Naive thymus-derived CD4-positive, alpha-beta T cell (primary cell): ENCODE measurements around the gene STAMBPL1. TPM values are rescaled to one million over a fixed set of nuclear protein-coding genes. Genes with fewer than 3 reads are reported as not detected.
A peak's percentile ranks its signal among the peaks of the same experiment; 100 is the strongest.

Source experiments
- ATAC-seq: fragments of 150-1000 bp; cut with Tn5 transposase; 2 replicates; pipeline ENCODE4 v1.10.0; 2021; ENCODE audit warnings: mild to moderate bottlenecking, moderate library complexity
- CTCF ChIA-PET: fragments of 350-600 bp; sonication (Branson Sonifier 250); formaldehyde crosslinking; loops from one replicate; lab custom pipeline; 2021; ENCODE audit warnings: antibody characterized with exemption; lab: Charles Lee
- POLR2A ChIA-PET: fragments of 350-600 bp; sonication (Branson Sonifier 250); formaldehyde crosslinking; loops from one replicate; lab custom pipeline; 2021; ENCODE audit warnings: antibody characterized with exemption, inconsistent platforms; lab: Charles Lee
- DNase-seq, 9 donors: peaks; one replicate each; pipeline versions ENCODE4 v3.0.0 to v3.0.0-alpha.2; 2020 to 2022; ENCODE audit warnings: mixed read lengths in 1 of 9
- H3K27ac ChIP-seq: one replicate; pipeline ENCODE4 v1.7.0; 2013; ENCODE audit warnings: mild to moderate bottlenecking, low read depth, low read length, moderate library complexity
- H3K27me3 ChIP-seq, 2 donors: one replicate each; pipeline ENCODE4 v1.7.0; 2013; ENCODE audit warnings: low read length in 2 of 2, mild to moderate bottlenecking in 2 of 2, moderate library complexity in 2 of 2; ENCODE audit not compliant: control insufficient read depth in 2 of 2, insufficient read depth in 2 of 2
- H3K36me3 ChIP-seq, 3 experiments: 1 replicate in 2 of 3; 2 replicates in 1 of 3; pipeline ENCODE4 v1.7.0; 2013; ENCODE audit warnings: low read length in 3 of 3, mild to moderate bottlenecking in 3 of 3, moderate library complexity in 1 of 3; ENCODE audit not compliant: insufficient read depth in 3 of 3, control insufficient read depth in 2 of 3
- H3K4me1 ChIP-seq, 2 donors: one replicate each; pipeline ENCODE4 v1.7.0; 2013; ENCODE audit warnings: low read length in 2 of 2, mild to moderate bottlenecking in 2 of 2, moderate library complexity in 1 of 2; ENCODE audit not compliant: control insufficient read depth in 2 of 2, insufficient read depth in 2 of 2
- H3K4me3 ChIP-seq: 2 replicates; pipeline ENCODE4 v1.7.0; 2013; ENCODE audit warnings: mild to moderate bottlenecking, low read length
- H3K9me3 ChIP-seq, 3 experiments: 1 replicate in 2 of 3; 2 replicates in 1 of 3; pipeline ENCODE4 v1.7.0; 2013; ENCODE audit warnings: low read length in 3 of 3; ENCODE audit not compliant: control insufficient read depth in 2 of 3
- H3K27ac Mint-ChIP-seq, 9 donors: one replicate each; pipeline ENCODE4 v1.8.0; 2020 to 2022; ENCODE audit warnings: mixed read lengths in 9 of 9, mild to moderate bottlenecking in 8 of 9, moderate library complexity in 5 of 9, inconsistent platforms in 2 of 9
- H3K27me3 Mint-ChIP-seq, 5 donors: one replicate each; pipeline ENCODE4 v1.8.0; 2021 to 2022; ENCODE audit warnings: mixed read lengths in 5 of 5, mild to moderate bottlenecking in 1 of 5
- H3K36me3 Mint-ChIP-seq, 5 donors: one replicate each; pipeline ENCODE4 v1.8.0; 2020 to 2022; ENCODE audit warnings: mixed read lengths in 5 of 5, mild to moderate bottlenecking in 3 of 5, inconsistent platforms in 1 of 5
- H3K4me1 Mint-ChIP-seq, 7 donors: one replicate each; pipeline ENCODE4 v1.8.0; 2020 to 2022; ENCODE audit warnings: mixed read lengths in 7 of 7, mild to moderate bottlenecking in 3 of 7, inconsistent platforms in 1 of 7
- H3K4me3 Mint-ChIP-seq, 10 donors: one replicate each; pipeline ENCODE4 v1.8.0; 2020 to 2022; ENCODE audit warnings: mild to moderate bottlenecking in 10 of 10, mixed read lengths in 10 of 10, moderate library complexity in 6 of 10, inconsistent platforms in 2 of 10
- H3K9me3 Mint-ChIP-seq, 11 donors: one replicate each; pipeline ENCODE4 v1.8.0; 2020 to 2022; ENCODE audit warnings: mixed read lengths in 11 of 11, mild to moderate bottlenecking in 4 of 11, inconsistent platforms in 1 of 11, moderate library complexity in 1 of 11
- intact Hi-C, 2 donors: fragments of 100-400 bp; cut with micrococcal nuclease; formaldehyde crosslinking; loops; one replicate each; pipeline ENCODE4 v1.15.1; 2023
- polyA plus RNA-seq, 2 donors: library from polyadenylated mRNA; unstranded; fragments of 300-500 nt; fragmentation: Illumina TruSeq; gene quantifications; one replicate each; pipeline ENCODE4 v1.2.3, GENCODE V29; 2021
- total RNA-seq, 6 experiments: library from RNA in 5 of 6; stranded (reverse) in 5 of 6; gene quantifications; 1 replicate in 5 of 6; 2 replicates in 1 of 6; pipeline ENCODE4 v1.2.3 and lab custom pipeline; 2021 to 2026

The STAMBPL1 gene
- total and polyA plus RNA-seq, 7 experiments from 2014 or later = 12.5 to 57.7 (median 35.7) TPM

DNA sequence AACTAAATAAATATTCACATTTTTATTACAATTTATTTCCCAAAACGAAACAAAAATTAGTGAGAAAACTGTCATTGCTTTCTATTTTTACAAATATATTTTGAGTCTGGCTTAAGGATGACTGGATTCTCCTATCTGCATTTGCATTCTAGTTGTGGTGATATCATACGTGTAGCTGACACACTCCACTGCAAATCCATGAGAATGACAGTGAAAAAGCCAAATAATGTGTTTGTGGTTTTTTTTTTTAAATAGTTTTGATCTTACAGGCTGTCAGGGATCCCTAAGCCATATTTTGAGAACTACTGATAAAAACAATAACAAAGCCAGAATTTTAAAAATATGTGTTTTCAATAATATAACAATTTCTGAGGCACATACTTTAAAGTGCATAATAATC is 5.8 kb upstream of the STAMBPL1 start:
- H3K36me3 Mint-ChIP-seq = peaks cover 0 to 18% (median 0%) of the 10 kb centered on the region in 5 donors
- peaks cover 7 to 25% (median 22%) of the 10 kb centered on the region in 7 donors for H3K4me1 Mint-ChIP-seq
- H3K4me3 ChIP-seq = no peak overlapping the region
- no peaks in the 10 kb centered on the region for H3K27me3 ChIP-seq
- peaks cover 0 to 12% (median 0%) of the 10 kb centered on the region in 11 donors for H3K9me3 Mint-ChIP-seq
- intact Hi-C loops = no loop called here
- H3K36me3 ChIP-seq = no peaks in the 10 kb centered on the region
- no peak overlapping the region for H3K4me3 Mint-ChIP-seq
- no peak for DNase-seq
- ChIA-PET POLR2A (interaction anchor here (0.7 kb wide), 1 partner anchor 310 kb away, joined by 3 read pairs; no protein-coding TSS in a partner anchor), CTCF (no interaction called here)
- no peaks in the 10 kb centered on the region for H3K9me3 ChIP-seq
- no peak overlapping the region for H3K27ac ChIP-seq
- no peak for ATAC-seq
- H3K27ac Mint-ChIP-seq = no peak overlapping the region
- H3K27me3 Mint-ChIP-seq = peaks cover 0 to 12% (median 0%) of the 10 kb centered on the region in 5 donors
- H3K4me1 ChIP-seq = peaks cover 2 to 16% of the 10 kb centered on the region in 2 donors

DNA sequence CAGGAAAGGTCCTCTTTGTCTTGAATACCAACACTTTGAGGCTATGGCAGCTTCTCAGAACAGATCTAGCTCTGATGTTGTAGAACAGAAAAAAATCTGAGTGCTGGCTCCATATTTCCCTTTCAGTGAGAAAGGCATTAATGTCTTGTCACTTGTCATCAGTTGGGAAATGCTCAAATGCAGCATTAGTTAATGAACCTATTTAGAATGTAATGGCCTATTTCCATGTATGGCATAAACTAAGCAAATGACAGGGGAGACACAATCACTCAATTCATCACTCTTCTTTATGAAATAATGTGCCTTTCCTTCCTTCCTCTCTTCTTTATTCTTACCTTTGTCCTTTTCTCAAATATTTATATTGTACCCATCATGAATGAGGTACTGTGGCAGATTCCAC is 5.0 kb upstream of the STAMBPL1 start:
- peaks cover 0 to 12% (median 0%) of the 10 kb centered on the region in 11 donors for H3K9me3 Mint-ChIP-seq

DNA sequence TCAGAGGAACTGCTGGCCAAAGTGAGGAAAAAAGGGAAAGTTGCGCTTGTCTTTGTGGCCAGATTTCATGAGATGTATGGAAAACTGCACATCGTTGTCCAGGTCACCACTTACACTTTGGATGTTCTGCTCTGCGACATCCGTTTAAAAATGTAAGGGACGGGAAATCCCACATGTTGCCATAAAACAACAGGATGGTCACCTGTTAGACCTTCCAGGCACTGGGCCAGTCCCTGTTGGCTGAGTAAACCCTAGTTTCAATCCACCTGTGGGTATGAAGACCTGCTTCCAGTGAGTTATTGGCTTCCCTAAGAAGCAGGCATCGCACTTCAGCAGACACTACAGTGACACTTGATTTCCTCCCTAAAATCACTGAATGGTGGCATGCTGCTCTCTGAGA is 2.7 kb upstream of the STAMBPL1 start:
- ChIA-PET CTCF (interaction anchor here (0.6 to 1.7 kb wide), 3 partner anchors 14 to 56 kb away, joined by 3 to 7 read pairs (median 3); no protein-coding TSS in a partner anchor), POLR2A (interaction anchor here (0.6 kb wide), 1 partner anchor 56 kb away, joined by 3 read pairs; no protein-coding TSS in a partner anchor)
- H3K4me1 ChIP-seq = peaks cover 17 to 30% of the 10 kb centered on the region in 2 donors
- peaks cover 0 to 19% (median 0%) of the 10 kb centered on the region in 5 donors for H3K36me3 Mint-ChIP-seq
- ATAC-seq (no peak), DNase-seq (no peak)
- H3K9me3 ChIP-seq = no peaks in the 10 kb centered on the region
- intact Hi-C loops = no loop called here
- peak overlapping the region in 3 of 9 donors; percentile 6 to 45 (median 7) for H3K27ac Mint-ChIP-seq
- H3K27me3 ChIP-seq = no peaks in the 10 kb centered on the region
- no peak overlapping the region for H3K4me3 ChIP-seq
- H3K36me3 ChIP-seq = peaks cover 0 to 11% (median 0%) of the 10 kb centered on the region in 3 experiments
- peaks cover 20 to 47% (median 38%) of the 10 kb centered on the region in 7 donors for H3K4me1 Mint-ChIP-seq
- peaks cover 0 to 2% (median 0%) of the 10 kb centered on the region in 11 donors for H3K9me3 Mint-ChIP-seq
- peaks cover 0 to 3% (median 0%) of the 10 kb centered on the region in 5 donors for H3K27me3 Mint-ChIP-seq
- no peak overlapping the region for H3K27ac ChIP-seq
- H3K4me3 Mint-ChIP-seq = peak overlapping the region in 2 of 10 donors; percentile 14 to 24

More for the DNA sequence above, 5.0 kb upstream of the STAMBPL1 start:
- H3K4me1 ChIP-seq = peaks cover 9 to 22% of the 10 kb centered on the region in 2 donors
- H3K27ac ChIP-seq = no peak overlapping the region
- peaks cover 0 to 18% (median 0%) of the 10 kb centered on the region in 5 donors for H3K36me3 Mint-ChIP-seq
- H3K27ac Mint-ChIP-seq = no peak overlapping the region
- peaks cover 0 to 2% (median 0%) of the 10 kb centered on the region in 3 experiments for H3K36me3 ChIP-seq
- no peak for DNase-seq
- H3K4me3 Mint-ChIP-seq = no peak overlapping the region
- H3K4me1 Mint-ChIP-seq = peaks cover 11 to 31% (median 27%) of the 10 kb centered on the region in 7 donors
- ATAC-seq = no peak
- POLR2A ChIA-PET = no interaction called here
- no peaks in the 10 kb centered on the region for H3K27me3 ChIP-seq
- intact Hi-C loops = no loop called here
- CTCF ChIA-PET = no interaction called here
- H3K4me3 ChIP-seq = no peak overlapping the region
- no peaks in the 10 kb centered on the region for H3K9me3 ChIP-seq
- H3K27me3 Mint-ChIP-seq = peaks cover 0 to 12% (median 0%) of the 10 kb centered on the region in 5 donors

DNA sequence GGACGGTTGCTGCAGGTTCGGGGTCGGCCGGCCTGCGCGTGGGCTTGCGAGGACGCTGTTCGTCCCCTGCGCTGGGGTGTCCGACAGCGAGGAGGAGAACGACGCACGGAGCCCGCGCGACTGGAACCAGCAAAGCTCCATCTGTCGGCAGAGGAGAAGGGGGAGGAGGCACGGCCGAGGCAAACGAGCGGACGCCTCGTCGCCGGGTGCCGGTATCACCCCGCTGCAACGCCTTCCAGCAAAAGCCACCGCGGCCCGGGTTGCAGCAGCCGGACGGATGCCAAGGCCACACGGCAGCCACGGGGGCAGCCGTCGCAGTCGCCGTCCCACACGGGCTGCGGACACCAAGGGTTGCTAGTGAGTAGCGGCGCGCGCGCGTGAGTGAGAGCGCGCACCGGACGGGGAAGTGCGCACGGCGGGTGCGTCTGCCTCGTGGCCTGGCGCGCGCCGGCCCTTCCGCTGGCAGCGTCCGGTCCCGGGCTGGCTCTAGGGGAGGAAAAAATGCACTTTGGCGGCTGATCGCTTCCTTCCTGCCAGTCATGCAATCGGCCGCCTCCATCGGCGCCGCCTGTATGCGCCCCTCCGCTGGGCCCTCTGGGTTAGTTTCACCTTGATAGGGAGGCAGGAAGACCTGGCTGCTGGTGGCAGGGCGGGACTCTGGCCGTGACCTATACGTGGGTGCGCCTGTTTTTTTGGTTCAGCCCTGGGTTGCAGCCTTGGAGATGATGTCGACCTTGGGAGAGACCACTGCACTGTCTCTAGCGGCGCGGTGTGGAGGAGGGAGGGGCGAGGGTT is 434 bp downstream of the STAMBPL1 start:
- intact Hi-C loops = loop anchor here (1.0 to 5.0 kb wide), 17 partner anchors 9 to 1063 kb away; partner anchors contain the start of genes FAS (in 2 of the 2), IFIT5 (in 2 of the 2), ATAD1 (in 1 of the 2) and KLLN (in 1 of the 2)
- ChIA-PET CTCF (interaction anchor here (0.7 to 3.5 kb wide), 5 partner anchors 22 to 59 kb away, joined by 3 to 16 read pairs (median 9); no protein-coding TSS in a partner anchor), POLR2A (interaction anchor here (0.5 to 1.9 kb wide), 30 partner anchors 10 to 1062 kb away, joined by 3 to 9 read pairs (median 4); partner anchors contain the start of genes ATAD1 and RNLS)
- H3K4me1 Mint-ChIP-seq = peaks cover 43 to 79% (median 69%) of the 10 kb centered on the region in 7 donors
- peaks cover 0 to 11% (median 0%) of the 10 kb centered on the region in 3 experiments for H3K36me3 ChIP-seq
- peaks cover 43 to 44% of the 10 kb centered on the region in 2 donors for H3K4me1 ChIP-seq
- H3K4me3 ChIP-seq = peak overlapping the region; percentile 85
- DNase-seq (peak; percentile 58 to 79 (median 75)), ATAC-seq (peak; percentile 84)
- H3K27me3 ChIP-seq = no peaks in the 10 kb centered on the region
- no peaks in the 10 kb centered on the region for H3K9me3 ChIP-seq
- peak overlapping the region; percentile 82 to 97 (median 95) for H3K27ac Mint-ChIP-seq
- H3K4me3 Mint-ChIP-seq = peak overlapping the region; percentile 95 to 100 (median 98)
- H3K36me3 Mint-ChIP-seq = peaks cover 0 to 40% (median 4%) of the 10 kb centered on the region in 5 donors
- H3K9me3 Mint-ChIP-seq = peaks cover 0 to 2% (median 0%) of the 10 kb centered on the region in 11 donors
- H3K27ac ChIP-seq = peak overlapping the region; percentile 74
- no peaks in the 10 kb centered on the region for H3K27me3 Mint-ChIP-seq

DNA sequence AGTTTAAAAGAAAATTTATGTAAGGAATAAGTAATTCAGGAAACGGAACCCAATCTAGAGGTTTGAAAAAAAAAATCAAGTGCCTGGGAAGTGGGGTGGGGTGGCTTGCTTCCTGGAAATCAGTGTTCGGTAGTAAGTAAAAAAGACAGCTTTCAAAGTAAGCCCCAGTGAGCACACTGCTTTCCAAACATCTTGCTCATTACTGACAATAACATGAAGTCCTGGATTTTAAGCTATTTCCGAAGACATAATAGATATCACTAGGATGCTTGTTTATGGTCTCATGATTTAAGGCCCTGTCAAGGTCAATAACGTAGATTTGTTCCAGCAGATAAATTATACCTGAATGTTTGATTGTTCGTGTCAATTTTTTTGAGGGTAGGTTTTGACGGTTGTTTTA is 1.3 kb downstream of the STAMBPL1 start:
- CTCF ChIA-PET = interaction anchor here (0.6 to 3.5 kb wide), 5 partner anchors 16 to 1024 kb away, joined by 3 to 16 read pairs (median 3); no protein-coding TSS in a partner anchor
- peak overlapping the region; percentile 95 to 100 (median 98) for H3K4me3 Mint-ChIP-seq
- Histone ChIP-seq H3K27ac (peak overlapping the region; percentile 74), H3K9me3 (no peaks in the 10 kb centered on the region), H3K4me3 (peak overlapping the region; percentile 85), H3K4me1 (peaks cover 44 to 47% of the 10 kb centered on the region in 2 donors), H3K36me3 (peaks cover 0 to 11% (median 0%) of the 10 kb centered on the region in 3 experiments), H3K27me3 (no peaks in the 10 kb centered on the region)
- H3K4me1 Mint-ChIP-seq = peaks cover 43 to 87% (median 75%) of the 10 kb centered on the region in 7 donors
- DNase-seq = peak in 2 of 9 donors; percentile 6 to 17
- peaks cover 0 to 38% (median 4%) of the 10 kb centered on the region in 5 donors for H3K36me3 Mint-ChIP-seq
- peaks cover 0 to 2% (median 0%) of the 10 kb centered on the region in 11 donors for H3K9me3 Mint-ChIP-seq
- H3K27ac Mint-ChIP-seq = peak overlapping the region; percentile 82 to 97 (median 95)
- POLR2A ChIA-PET = interaction anchor here (0.5 to 1.6 kb wide), 17 partner anchors 12 to 789 kb away, joined by 3 to 8 read pairs (median 3); no protein-coding TSS in a partner anchor
- no peaks in the 10 kb centered on the region for H3K27me3 Mint-ChIP-seq
- no peak for ATAC-seq
- intact Hi-C loops = loop anchor here (1.0 to 5.0 kb wide), 11 partner anchors 8 to 1064 kb away; partner anchors contain the start of genes IFIT5 (in 2 of the 2), ATAD1 (in 1 of the 2), FAS (in 1 of the 2) and KLLN (in 1 of the 2)
